Naive thymus-derived CD4-positive, alpha-beta T cell (primary cell): ENCODE data around the gene FANCE. TPM values are rescaled to one million over a fixed set of nuclear protein-coding genes. Genes with fewer than 3 reads are reported as not detected.
A peak's percentile ranks its signal among the peaks of the same experiment; 100 is the strongest.

Source experiments
- ATAC-seq: fragments of 150-1000 bp; cut with Tn5 transposase; 2 replicates; pipeline ENCODE4 v1.10.0; 2021; ENCODE audit warnings: mild to moderate bottlenecking, moderate library complexity
- CTCF ChIA-PET: fragments of 350-600 bp; sonication (Branson Sonifier 250); formaldehyde crosslinking; loops from one replicate; lab custom pipeline; 2021; ENCODE audit warnings: antibody characterized with exemption; lab: Charles Lee
- POLR2A ChIA-PET: fragments of 350-600 bp; sonication (Branson Sonifier 250); formaldehyde crosslinking; loops from one replicate; lab custom pipeline; 2021; ENCODE audit warnings: antibody characterized with exemption, inconsistent platforms; lab: Charles Lee
- DNase-seq, 9 donors: peaks; one replicate each; pipeline versions ENCODE4 v3.0.0 to v3.0.0-alpha.2; 2020 to 2022; ENCODE audit warnings: mixed read lengths in 1 of 9
- H3K27ac ChIP-seq: one replicate; pipeline ENCODE4 v1.7.0; 2013; ENCODE audit warnings: mild to moderate bottlenecking, low read depth, low read length, moderate library complexity
- H3K27me3 ChIP-seq, 2 donors: one replicate each; pipeline ENCODE4 v1.7.0; 2013; ENCODE audit warnings: low read length in 2 of 2, mild to moderate bottlenecking in 2 of 2, moderate library complexity in 2 of 2; ENCODE audit not compliant: control insufficient read depth in 2 of 2, insufficient read depth in 2 of 2
- H3K36me3 ChIP-seq, 3 experiments: 1 replicate in 2 of 3; 2 replicates in 1 of 3; pipeline ENCODE4 v1.7.0; 2013; ENCODE audit warnings: low read length in 3 of 3, mild to moderate bottlenecking in 3 of 3, moderate library complexity in 1 of 3; ENCODE audit not compliant: insufficient read depth in 3 of 3, control insufficient read depth in 2 of 3
- H3K4me1 ChIP-seq, 2 donors: one replicate each; pipeline ENCODE4 v1.7.0; 2013; ENCODE audit warnings: low read length in 2 of 2, mild to moderate bottlenecking in 2 of 2, moderate library complexity in 1 of 2; ENCODE audit not compliant: control insufficient read depth in 2 of 2, insufficient read depth in 2 of 2
- H3K4me3 ChIP-seq: 2 replicates; pipeline ENCODE4 v1.7.0; 2013; ENCODE audit warnings: mild to moderate bottlenecking, low read length
- H3K9me3 ChIP-seq, 3 experiments: 1 replicate in 2 of 3; 2 replicates in 1 of 3; pipeline ENCODE4 v1.7.0; 2013; ENCODE audit warnings: low read length in 3 of 3; ENCODE audit not compliant: control insufficient read depth in 2 of 3
- H3K27ac Mint-ChIP-seq, 9 donors: one replicate each; pipeline ENCODE4 v1.8.0; 2020 to 2022; ENCODE audit warnings: mixed read lengths in 9 of 9, mild to moderate bottlenecking in 8 of 9, moderate library complexity in 5 of 9, inconsistent platforms in 2 of 9
- H3K27me3 Mint-ChIP-seq, 5 donors: one replicate each; pipeline ENCODE4 v1.8.0; 2021 to 2022; ENCODE audit warnings: mixed read lengths in 5 of 5, mild to moderate bottlenecking in 1 of 5
- H3K36me3 Mint-ChIP-seq, 5 donors: one replicate each; pipeline ENCODE4 v1.8.0; 2020 to 2022; ENCODE audit warnings: mixed read lengths in 5 of 5, mild to moderate bottlenecking in 3 of 5, inconsistent platforms in 1 of 5
- H3K4me1 Mint-ChIP-seq, 7 donors: one replicate each; pipeline ENCODE4 v1.8.0; 2020 to 2022; ENCODE audit warnings: mixed read lengths in 7 of 7, mild to moderate bottlenecking in 3 of 7, inconsistent platforms in 1 of 7
- H3K4me3 Mint-ChIP-seq, 10 donors: one replicate each; pipeline ENCODE4 v1.8.0; 2020 to 2022; ENCODE audit warnings: mild to moderate bottlenecking in 10 of 10, mixed read lengths in 10 of 10, moderate library complexity in 6 of 10, inconsistent platforms in 2 of 10
- H3K9me3 Mint-ChIP-seq, 11 donors: one replicate each; pipeline ENCODE4 v1.8.0; 2020 to 2022; ENCODE audit warnings: mixed read lengths in 11 of 11, mild to moderate bottlenecking in 4 of 11, inconsistent platforms in 1 of 11, moderate library complexity in 1 of 11
- intact Hi-C, 2 donors: fragments of 100-400 bp; cut with micrococcal nuclease; formaldehyde crosslinking; loops; one replicate each; pipeline ENCODE4 v1.15.1; 2023
- polyA plus RNA-seq, 2 donors: library from polyadenylated mRNA; unstranded; fragments of 300-500 nt; fragmentation: Illumina TruSeq; gene quantifications; one replicate each; pipeline ENCODE4 v1.2.3, GENCODE V29; 2021
- total RNA-seq, 6 experiments: library from RNA in 5 of 6; stranded (reverse) in 5 of 6; gene quantifications; 1 replicate in 5 of 6; 2 replicates in 1 of 6; pipeline ENCODE4 v1.2.3 and lab custom pipeline; 2021 to 2026

Gene FANCE
- total and polyA plus RNA-seq, 7 experiments from 2014 or later = 3.1 to 12.0 (median 6.4) TPM

DNA sequence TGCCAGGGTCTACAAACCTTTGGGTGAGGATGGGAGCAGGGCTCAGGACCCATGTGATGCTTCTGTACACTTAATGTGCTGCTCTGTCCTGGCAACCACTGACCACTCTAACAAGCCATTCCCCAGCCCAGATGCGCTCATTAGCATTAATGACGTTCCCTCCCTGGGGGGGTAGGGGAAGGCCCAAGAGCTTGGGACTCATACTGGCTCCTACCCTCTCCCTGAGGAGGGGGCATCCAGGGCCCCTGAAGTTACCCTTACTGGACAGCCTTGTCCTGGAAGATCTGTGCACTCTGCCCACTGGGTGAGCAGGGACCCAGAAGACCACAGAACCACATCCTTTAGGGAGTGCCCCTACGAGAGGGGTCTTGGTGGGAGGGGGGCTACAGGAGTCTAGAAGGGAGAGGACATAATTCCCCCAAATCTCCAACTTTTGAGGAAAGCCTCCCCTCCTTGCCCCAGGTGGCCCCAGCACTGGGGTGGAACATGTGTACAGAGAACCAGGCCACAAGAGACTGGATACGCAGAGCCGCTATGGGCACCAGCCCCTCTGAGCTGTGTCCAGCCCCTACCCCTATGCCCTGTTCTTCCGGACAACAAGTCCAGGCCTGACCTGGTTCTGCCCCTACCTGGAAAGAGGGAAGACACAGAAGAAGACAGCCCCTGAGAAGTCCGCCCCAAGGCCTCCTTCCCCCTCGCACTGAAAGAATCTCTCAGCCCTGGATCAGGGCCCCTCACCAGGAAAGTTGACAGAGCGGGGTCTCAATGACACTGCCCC is 43.3 kb downstream of the FANCE start:
- ChIA-PET POLR2A (interaction anchor here (0.6 kb wide), 1 partner anchor 299 kb away, joined by 3 read pairs; no protein-coding TSS in a partner anchor), CTCF (no interaction called here)
- ATAC-seq (no peak), DNase-seq (no peak)
- no peak overlapping the region for H3K27ac ChIP-seq
- H3K36me3 Mint-ChIP-seq = peaks cover 0 to 3% (median 0%) of the 10 kb centered on the region in 5 donors
- peaks cover 0 to 10% of the 10 kb centered on the region in 2 donors for H3K4me1 ChIP-seq
- H3K9me3 Mint-ChIP-seq = no peaks in the 10 kb centered on the region
- intact Hi-C loops = loop anchor here (2.0 kb wide), 1 partner anchor 27 kb away; the partner anchor contains the start of gene RPL10A (in 2 of the 2)
- peak overlapping the region in 2 of 9 donors; percentile 19 to 29 for H3K27ac Mint-ChIP-seq
- H3K27me3 Mint-ChIP-seq = peaks cover 0 to 52% (median 6%) of the 10 kb centered on the region in 5 donors
- H3K4me3 Mint-ChIP-seq = peak overlapping the region; percentile 48 to 87 (median 80)
- peaks cover 0 to 4% of the 10 kb centered on the region in 2 donors for H3K27me3 ChIP-seq
- no peak overlapping the region for H3K4me3 ChIP-seq
- peaks cover 13 to 29% (median 22%) of the 10 kb centered on the region in 7 donors for H3K4me1 Mint-ChIP-seq
- no peaks in the 10 kb centered on the region for H3K9me3 ChIP-seq
- H3K36me3 ChIP-seq = no peaks in the 10 kb centered on the region

DNA sequence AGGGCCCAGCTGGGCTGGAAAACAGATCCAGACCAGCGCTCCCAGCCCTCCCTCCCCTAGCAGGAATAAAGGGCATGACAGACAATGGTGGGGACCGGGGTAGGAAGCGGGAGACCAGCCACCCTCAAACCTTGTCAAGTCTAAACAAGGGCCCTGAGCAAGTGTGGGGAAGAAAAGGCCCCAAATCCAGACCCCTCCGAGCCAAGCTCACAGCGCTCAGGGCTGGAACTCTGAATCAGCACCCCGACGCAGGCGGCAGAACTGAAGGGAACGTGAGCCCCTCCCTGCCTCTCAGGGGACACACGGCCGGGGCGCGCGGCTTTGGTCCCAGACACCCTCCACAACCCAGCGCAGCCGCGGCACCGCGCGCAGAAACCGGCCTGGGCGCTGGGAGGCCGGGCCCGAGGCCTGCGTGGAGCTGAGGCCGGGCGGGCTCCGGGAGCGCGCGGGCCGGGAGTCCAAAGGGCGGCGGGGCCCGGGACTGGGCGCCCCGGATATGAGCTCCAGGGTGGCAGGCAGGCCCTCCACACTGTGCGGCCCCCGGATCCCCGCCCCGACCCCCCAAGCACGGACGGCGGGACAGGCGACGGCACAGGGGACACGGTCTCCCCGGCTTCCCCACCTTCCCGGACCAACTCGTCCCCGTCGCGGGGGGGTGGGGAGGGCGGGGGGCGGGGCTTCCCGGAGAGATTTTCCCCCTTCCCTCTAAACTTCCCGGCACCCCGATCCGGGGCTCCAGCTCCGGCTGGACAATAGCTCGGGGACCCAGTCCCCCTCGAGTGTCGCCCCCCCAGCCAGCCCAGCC is 44.1 kb downstream of the FANCE start:
- H3K4me1 ChIP-seq = peaks cover 0 to 10% of the 10 kb centered on the region in 2 donors
- DNase-seq (no peak), ATAC-seq (no peak)
- peak overlapping the region in 1 of 9 donors; percentile 47 for H3K27ac Mint-ChIP-seq
- peaks cover 13 to 27% (median 18%) of the 10 kb centered on the region in 7 donors for H3K4me1 Mint-ChIP-seq
- H3K27me3 ChIP-seq = peaks cover 0 to 4% of the 10 kb centered on the region in 2 donors
- no peak overlapping the region for H3K27ac ChIP-seq
- peaks cover 0 to 58% (median 6%) of the 10 kb centered on the region in 5 donors for H3K27me3 Mint-ChIP-seq
- CTCF ChIA-PET = no interaction called here
- H3K36me3 ChIP-seq = no peaks in the 10 kb centered on the region
- no peaks in the 10 kb centered on the region for H3K9me3 Mint-ChIP-seq
- H3K4me3 ChIP-seq = no peak overlapping the region
- no peaks in the 10 kb centered on the region for H3K9me3 ChIP-seq
- POLR2A ChIA-PET = interaction anchor here (0.6 to 1.6 kb wide), 4 partner anchors 121 to 298 kb away, joined by 3 to 4 read pairs (median 3); no protein-coding TSS in a partner anchor
- intact Hi-C loops = loop anchor here (2.0 kb wide), 1 partner anchor 27 kb away; the partner anchor contains the start of gene RPL10A (in 2 of the 2)
- H3K4me3 Mint-ChIP-seq = peak overlapping the region; percentile 48 to 87 (median 80)
- H3K36me3 Mint-ChIP-seq = peaks cover 0 to 3% (median 0%) of the 10 kb centered on the region in 5 donors

DNA sequence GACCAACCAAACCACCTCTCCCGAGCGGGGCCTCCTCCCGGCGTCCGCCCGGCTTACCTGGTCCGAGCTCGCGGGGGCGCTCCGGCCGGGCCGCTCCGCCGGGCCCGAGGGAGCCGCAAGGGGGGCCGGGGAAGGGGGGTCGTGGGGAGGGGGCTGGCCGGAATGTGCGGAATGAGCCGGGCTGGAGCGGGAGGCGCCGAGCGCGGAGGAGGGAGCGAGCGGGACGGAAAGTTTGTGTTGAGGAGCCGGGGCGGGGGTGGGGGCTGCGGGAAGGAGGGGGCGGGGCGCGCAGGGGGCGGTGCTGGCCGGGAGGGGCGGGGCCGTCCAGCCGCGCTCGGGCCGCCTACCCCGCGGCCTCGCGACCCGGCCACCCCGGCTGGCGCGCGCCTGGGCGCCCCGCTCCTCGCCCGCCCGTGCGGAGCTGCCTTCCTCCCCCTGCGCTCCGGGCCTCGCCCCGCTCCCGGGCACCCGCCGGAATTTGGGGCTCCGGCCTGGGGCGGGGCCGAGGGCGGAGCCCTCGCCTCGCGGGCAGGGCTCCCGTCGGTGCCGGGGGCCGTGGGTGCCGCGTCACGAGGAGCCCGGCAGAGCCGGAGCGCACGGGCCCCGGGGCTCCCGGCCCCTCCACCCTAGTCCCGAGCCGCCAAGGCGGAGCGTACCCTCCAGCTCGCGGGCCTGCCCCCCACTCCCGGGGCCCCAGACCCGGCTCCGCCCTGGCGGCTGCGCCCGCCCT is 44.9 kb downstream of the FANCE start, which contains the start of gene TEAD3:
Gene TEAD3 (minus strand): TSS at position 239 of the 730 bp plus-strand sequence.
- H3K27me3 Mint-ChIP-seq = peaks cover 0 to 61% (median 10%) of the 10 kb centered on the region in 5 donors
- peaks cover 13 to 27% (median 18%) of the 10 kb centered on the region in 7 donors for H3K4me1 Mint-ChIP-seq
- ChIA-PET CTCF (no interaction called here), POLR2A (interaction anchor here (0.6 to 1.6 kb wide), 2 partner anchors 120 to 196 kb away, joined by 3 to 4 read pairs; no protein-coding TSS in a partner anchor)
- H3K27me3 ChIP-seq = peaks cover 0 to 4% of the 10 kb centered on the region in 2 donors
- H3K27ac Mint-ChIP-seq = peak within 1 kb of the TSS in 2 of 9 donors; percentile 47 to 52
- ATAC-seq (peak; percentile 75), DNase-seq (peak; percentile 25 to 78 (median 49))
- no peaks in the 10 kb centered on the region for H3K36me3 ChIP-seq
- peaks cover 0 to 10% of the 10 kb centered on the region in 2 donors for H3K4me1 ChIP-seq
- H3K9me3 Mint-ChIP-seq = no peaks in the 10 kb centered on the region
- H3K4me3 Mint-ChIP-seq = peak within 1 kb of the TSS; percentile 67 to 87 (median 82)
- H3K4me3 ChIP-seq = peak within 1 kb of the TSS; percentile 68
- intact Hi-C loops = loop anchor here (1.0 to 2.0 kb wide), 2 partner anchors 28 to 155 kb away; partner anchors contain the start of genes RPL10A (in 2 of the 2) and PPARD (in 1 of the 2)
- H3K9me3 ChIP-seq = no peaks in the 10 kb centered on the region
- H3K27ac ChIP-seq = peak within 1 kb of the TSS; percentile 60
- H3K36me3 Mint-ChIP-seq = peaks cover 0 to 3% (median 0%) of the 10 kb centered on the region in 5 donors

DNA sequence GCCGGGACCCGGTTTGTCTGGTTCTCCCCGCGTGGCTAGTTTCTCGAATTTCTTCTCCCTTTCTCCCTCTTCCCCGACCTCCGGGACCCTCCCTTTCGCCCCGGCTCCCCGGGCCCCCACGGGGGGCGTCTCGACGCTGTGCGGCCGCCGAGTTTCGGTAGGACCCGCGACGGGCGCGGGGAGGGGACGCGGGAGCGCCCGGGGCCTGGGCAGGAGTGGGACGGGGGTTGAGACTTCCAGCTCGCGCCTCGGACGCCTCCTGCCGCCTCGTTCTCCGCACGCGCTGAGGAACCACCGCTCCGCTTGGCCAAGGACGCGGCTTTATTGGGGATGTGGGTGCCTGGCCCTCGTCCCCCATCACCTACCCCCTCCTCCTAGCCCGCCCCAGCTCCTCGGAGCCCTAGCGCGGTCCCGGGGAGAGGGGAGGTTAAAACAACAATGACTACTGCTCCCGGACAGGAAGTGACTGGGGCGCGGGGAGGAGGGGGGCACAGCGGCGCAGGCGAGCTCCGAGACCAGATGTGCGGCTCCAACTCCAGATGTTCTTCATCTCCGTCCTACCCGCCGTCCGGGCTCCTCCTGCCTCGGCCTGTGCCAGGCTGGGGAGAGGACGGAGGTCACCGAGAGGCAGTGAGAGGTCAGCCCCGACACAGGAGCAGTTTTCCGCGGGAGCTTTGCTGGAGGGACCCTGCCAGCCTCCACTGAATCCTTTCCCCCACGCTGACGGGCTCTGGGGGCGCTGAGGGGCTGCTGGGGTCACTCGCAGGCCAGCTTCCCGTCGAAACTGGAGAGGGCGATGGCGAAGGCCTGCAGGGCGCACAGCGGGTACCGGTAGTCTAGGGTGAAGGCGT is 45.7 kb downstream of the FANCE start:
- intact Hi-C loops = loop anchor here (1.0 to 2.0 kb wide), 3 partner anchors 25 to 155 kb away; partner anchors contain the start of genes RPL10A (in 2 of the 2) and PPARD (in 1 of the 2)
- Mint-ChIP-seq H3K27ac (peak overlapping the region in 2 of 9 donors; percentile 44 to 52), H3K4me1 (peaks cover 13 to 27% (median 18%) of the 10 kb centered on the region in 7 donors), H3K4me3 (peak overlapping the region; percentile 67 to 87 (median 84)), H3K36me3 (peaks cover 0 to 3% (median 0%) of the 10 kb centered on the region in 5 donors), H3K27me3 (peaks cover 4 to 62% (median 10%) of the 10 kb centered on the region in 5 donors), H3K9me3 (no peaks in the 10 kb centered on the region)
- ChIA-PET POLR2A (interaction anchor here (0.7 to 1.6 kb wide), 2 partner anchors 16 to 197 kb away, joined by 3 to 4 read pairs; no protein-coding TSS in a partner anchor), CTCF (no interaction called here)
- peak overlapping the region; percentile 60 for H3K27ac ChIP-seq
- ATAC-seq (peak; percentile 42), DNase-seq (peak in 6 of 9 donors; percentile 32 to 50 (median 36))
- no peaks in the 10 kb centered on the region for H3K9me3 ChIP-seq
- H3K27me3 ChIP-seq = peaks cover 0 to 4% of the 10 kb centered on the region in 2 donors
- H3K36me3 ChIP-seq = no peaks in the 10 kb centered on the region
- H3K4me3 ChIP-seq = peak overlapping the region; percentile 68
- peaks cover 0 to 10% of the 10 kb centered on the region in 2 donors for H3K4me1 ChIP-seq

DNA sequence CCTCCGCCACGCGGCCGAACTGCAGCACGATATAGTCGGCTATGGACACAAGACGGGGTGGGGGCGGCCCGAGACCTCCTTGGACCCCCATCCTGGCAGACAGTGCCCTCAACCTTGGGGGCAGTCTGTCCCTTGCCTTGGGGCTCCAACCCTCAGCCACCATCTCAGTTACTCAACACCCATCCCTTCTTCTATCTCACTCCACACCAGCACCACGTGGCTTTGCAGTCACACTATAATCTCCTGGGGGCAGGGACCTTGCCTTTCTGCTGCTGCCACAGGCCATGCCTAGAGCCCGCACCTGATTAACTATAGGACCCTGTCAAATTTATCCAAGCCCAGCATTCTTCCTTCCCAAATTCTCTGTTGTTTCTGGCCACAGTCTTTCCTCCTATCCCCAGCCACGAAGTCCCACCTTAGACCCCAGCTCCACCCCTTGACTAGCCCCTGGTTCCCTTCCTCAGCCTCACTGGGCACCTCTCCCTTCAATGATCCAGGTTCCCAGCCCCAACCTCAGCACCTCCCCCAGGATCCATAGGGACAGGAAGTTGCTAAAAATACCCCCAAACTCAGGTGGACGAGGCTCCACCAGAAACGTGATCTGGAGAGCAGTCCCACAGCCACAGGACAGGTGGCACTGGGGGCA is 46.4 kb downstream of the FANCE start:
- Histone ChIP-seq H3K36me3 (no peaks in the 10 kb centered on the region), H3K4me3 (no peak overlapping the region), H3K9me3 (no peaks in the 10 kb centered on the region), H3K4me1 (peaks cover 0 to 10% of the 10 kb centered on the region in 2 donors), H3K27me3 (peaks cover 0 to 4% of the 10 kb centered on the region in 2 donors), H3K27ac (no peak overlapping the region)
- ChIA-PET CTCF (interaction anchor here (1.4 kb wide), 1 partner anchor 53 kb away, joined by 3 read pairs; no protein-coding TSS in a partner anchor), POLR2A (interaction anchor here (1.6 kb wide), 1 partner anchor 197 kb away, joined by 4 read pairs; no protein-coding TSS in a partner anchor)
- peak overlapping the region; percentile 67 to 87 (median 84) for H3K4me3 Mint-ChIP-seq
- ATAC-seq = no peak
- H3K27me3 Mint-ChIP-seq = peaks cover 6 to 66% (median 10%) of the 10 kb centered on the region in 5 donors
- peaks cover 13 to 20% (median 15%) of the 10 kb centered on the region in 7 donors for H3K4me1 Mint-ChIP-seq
- no peak for DNase-seq
- intact Hi-C loops = loop anchor here in 1 of 2 donors (2.0 kb wide), 1 partner anchor 24 kb away; no protein-coding TSS in a partner anchor
- peak overlapping the region in 7 of 9 donors; percentile 14 to 81 (median 48) for H3K27ac Mint-ChIP-seq
- peaks cover 0 to 3% (median 0%) of the 10 kb centered on the region in 5 donors for H3K36me3 Mint-ChIP-seq
- H3K9me3 Mint-ChIP-seq = no peaks in the 10 kb centered on the region
